WTC11 (cell line): ENCODE results near the gene PIK3C2G. TPM values are rescaled to one million over a fixed set of nuclear protein-coding genes. Genes with fewer than 3 reads are reported as not detected.

Experiments used
- ATAC-seq: fragments of 200-7000 bp; cut with Tn5 transposase; 2 replicates; pipeline ENCODE4 v1.10.0; 2021; ENCODE audit warnings: mild to moderate bottlenecking, moderate library complexity
- CTCF ChIA-PET: fragments of 300-600 bp; sonication (Branson Sonifier 250); formaldehyde crosslinking; loops from one replicate; lab custom pipeline; 2021; ENCODE audit warnings: antibody characterized with exemption; lab: Charles Lee
- POLR2A ChIA-PET: fragments of 350-600 bp; sonication (Branson Sonifier 250); formaldehyde crosslinking; loops from one replicate; lab custom pipeline; 2021; ENCODE audit warnings: antibody characterized with exemption; lab: Charles Lee
- DNase-seq: peaks from one replicate; pipeline ENCODE4 v3.0.0; 2021; ENCODE audit warnings: low spot score
- H3K27ac Mint-ChIP-seq: 2 replicates; pipeline ENCODE4 v1.8.0; 2021; ENCODE audit warnings: mixed read lengths
- H3K27me3 Mint-ChIP-seq: 2 replicates; pipeline ENCODE4 v1.8.0; 2021; ENCODE audit warnings: low read depth, mild to moderate bottlenecking, moderate library complexity, mixed read lengths
- H3K36me3 Mint-ChIP-seq: 2 replicates; pipeline ENCODE4 v1.8.0; 2021; ENCODE audit warnings: mixed read lengths
- H3K4me1 Mint-ChIP-seq: 2 replicates; pipeline ENCODE4 v1.8.0; 2022; ENCODE audit warnings: mixed read lengths
- H3K4me3 Mint-ChIP-seq: 2 replicates; pipeline ENCODE4 v1.8.0; 2021; ENCODE audit warnings: mild to moderate bottlenecking, moderate library complexity, mixed read lengths
- H3K9me3 Mint-ChIP-seq: 2 replicates; pipeline ENCODE4 v1.8.0; 2021; ENCODE audit warnings: mixed read lengths
- CREM ChIP-seq: sonication (generic); formaldehyde crosslinking; IDR thresholded peaks from 2 replicates; pipeline ENCODE4 v1.8.1; 2022; ENCODE audit warnings: mild to moderate bottlenecking, missing genetic modification reagents, moderate library complexity
- ESRRA ChIP-seq: sonication (generic); formaldehyde crosslinking; IDR thresholded peaks from 2 replicates; pipeline ENCODE4 v1.8.1; 2022; ENCODE audit warnings: mild to moderate bottlenecking, missing genetic modification reagents, borderline replicate concordance
- HMGA2 ChIP-seq: fragments of 250-450 bp; sonication (Bioruptor Pico); IDR thresholded peaks from 2 replicates; pipeline ENCODE4 v1.4.0; 2021; ENCODE audit warnings: mild to moderate bottlenecking, moderate library complexity
- IRF2 ChIP-seq: sonication (generic); formaldehyde crosslinking; IDR thresholded peaks from 2 replicates; pipeline ENCODE4 v1.8.0; 2022; ENCODE audit warnings: low read depth, missing genetic modification reagents, borderline replicate concordance
- MYBL2 ChIP-seq: sonication (generic); formaldehyde crosslinking; IDR thresholded peaks from 2 replicates; pipeline ENCODE4 v1.8.1; 2023; ENCODE audit warnings: mild to moderate bottlenecking, moderate library complexity, missing genetic modification reagents
- NFATC4 ChIP-seq: fragments of 250-450 bp; sonication (Bioruptor Pico); IDR thresholded peaks from 2 replicates; pipeline ENCODE4 v1.9.0; 2021; ENCODE audit warnings: mild to moderate bottlenecking
- OVOL2 ChIP-seq: fragments of 250-450 bp; sonication (Bioruptor Pico); IDR thresholded peaks from 2 replicates; pipeline ENCODE4 v1.9.0; 2021; ENCODE audit warnings: mild to moderate bottlenecking, borderline replicate concordance
- PRRX2 ChIP-seq: fragments of 250-450 bp; sonication (Bioruptor Pico); IDR thresholded peaks from 2 replicates; pipeline ENCODE4 v1.8.0; 2021; ENCODE audit warnings: mild to moderate bottlenecking
- RELA ChIP-seq: sonication (generic); formaldehyde crosslinking; IDR thresholded peaks from 2 replicates; pipeline ENCODE4 v1.8.1; 2022; ENCODE audit warnings: missing genetic modification reagents, mild to moderate bottlenecking, borderline replicate concordance
- SMAD3 ChIP-seq: sonication (generic); formaldehyde crosslinking; IDR thresholded peaks from 2 replicates; pipeline ENCODE4 v1.8.0; 2022; ENCODE audit warnings: missing genetic modification reagents, mild to moderate bottlenecking, borderline replicate concordance
- SP1 ChIP-seq: sonication (generic); formaldehyde crosslinking; conservative IDR thresholded peaks from 2 replicates; pipeline ENCODE4 v1.8.1; 2022; ENCODE audit warnings: missing genetic modification reagents
- TCF7 ChIP-seq: sonication (generic); formaldehyde crosslinking; IDR thresholded peaks from 2 replicates; pipeline ENCODE4 v1.8.0; 2022; ENCODE audit warnings: mild to moderate bottlenecking, low read depth, missing genetic modification reagents, moderate library complexity
- ZNF121 ChIP-seq: sonication (generic); formaldehyde crosslinking; IDR thresholded peaks from 2 replicates; pipeline ENCODE4 v1.8.0; 2023; ENCODE audit warnings: missing genetic modification reagents
- ZNF317 ChIP-seq: sonication (generic); formaldehyde crosslinking; IDR thresholded peaks from 2 replicates; pipeline ENCODE4 v1.8.1; 2023; ENCODE audit warnings: low read depth, mild to moderate bottlenecking, moderate library complexity, missing genetic modification reagents, borderline replicate concordance
- ZNF416 ChIP-seq: fragments of 250-450 bp; sonication (Bioruptor Pico); IDR thresholded peaks from 2 replicates; pipeline ENCODE4 v1.9.0; 2021; ENCODE audit warnings: mild to moderate bottlenecking, inconsistent platforms
- total RNA-seq: library from RNA; stranded (reverse); gene quantifications from 3 replicates; pipeline ENCODE4 v1.2.3, GENCODE V29; 2021
- TF ChIP-seq, protein P1 (sequence below): sonication (generic); formaldehyde crosslinking; IDR thresholded peaks from 2 replicates; pipeline ENCODE4 v1.8.1; 2023; ENCODE audit warnings: mild to moderate bottlenecking, missing genetic modification reagents
- TF ChIP-seq, protein P2 (sequence below): sonication (generic); formaldehyde crosslinking; IDR thresholded peaks from 2 replicates; pipeline ENCODE4 v1.8.1; 2023; ENCODE audit warnings: mild to moderate bottlenecking, missing genetic modification reagents
- TF ChIP-seq, protein P3 (sequence below): sonication (generic); formaldehyde crosslinking; IDR thresholded peaks from 2 replicates; pipeline ENCODE4 v1.8.1; 2022; ENCODE audit warnings: mild to moderate bottlenecking, missing genetic modification reagents, moderate library complexity, borderline replicate concordance
- TF ChIP-seq, protein P4 (sequence below): sonication (generic); formaldehyde crosslinking; conservative IDR thresholded peaks from 2 replicates; pipeline ENCODE4 v1.8.1; 2022; ENCODE audit warnings: mild to moderate bottlenecking, missing genetic modification reagents
- TF ChIP-seq, protein P5 (sequence below): fragments of 250-450 bp; sonication (Bioruptor Pico); IDR thresholded peaks from 2 replicates; pipeline ENCODE4 v1.8.0; 2021; ENCODE audit warnings: mild to moderate bottlenecking
- TF ChIP-seq, protein P6 (sequence below): sonication (generic); formaldehyde crosslinking; IDR thresholded peaks from 2 replicates; pipeline ENCODE4 v1.8.0; 2023; ENCODE audit warnings: missing genetic modification reagents
- TF ChIP-seq, protein P7 (sequence below): sonication (generic); formaldehyde crosslinking; conservative IDR thresholded peaks from 2 replicates; pipeline ENCODE4 v1.8.1; 2023; ENCODE audit warnings: mild to moderate bottlenecking, low read depth, missing genetic modification reagents, moderate library complexity
- TF ChIP-seq, protein P8 (sequence below): sonication (generic); formaldehyde crosslinking; IDR thresholded peaks from 2 replicates; pipeline ENCODE4 v1.8.1; 2023; ENCODE audit warnings: mild to moderate bottlenecking, missing genetic modification reagents, moderate library complexity

The PIK3C2G gene
- total RNA-seq, 1 experiment from 2014 or later, result not detected

DNA sequence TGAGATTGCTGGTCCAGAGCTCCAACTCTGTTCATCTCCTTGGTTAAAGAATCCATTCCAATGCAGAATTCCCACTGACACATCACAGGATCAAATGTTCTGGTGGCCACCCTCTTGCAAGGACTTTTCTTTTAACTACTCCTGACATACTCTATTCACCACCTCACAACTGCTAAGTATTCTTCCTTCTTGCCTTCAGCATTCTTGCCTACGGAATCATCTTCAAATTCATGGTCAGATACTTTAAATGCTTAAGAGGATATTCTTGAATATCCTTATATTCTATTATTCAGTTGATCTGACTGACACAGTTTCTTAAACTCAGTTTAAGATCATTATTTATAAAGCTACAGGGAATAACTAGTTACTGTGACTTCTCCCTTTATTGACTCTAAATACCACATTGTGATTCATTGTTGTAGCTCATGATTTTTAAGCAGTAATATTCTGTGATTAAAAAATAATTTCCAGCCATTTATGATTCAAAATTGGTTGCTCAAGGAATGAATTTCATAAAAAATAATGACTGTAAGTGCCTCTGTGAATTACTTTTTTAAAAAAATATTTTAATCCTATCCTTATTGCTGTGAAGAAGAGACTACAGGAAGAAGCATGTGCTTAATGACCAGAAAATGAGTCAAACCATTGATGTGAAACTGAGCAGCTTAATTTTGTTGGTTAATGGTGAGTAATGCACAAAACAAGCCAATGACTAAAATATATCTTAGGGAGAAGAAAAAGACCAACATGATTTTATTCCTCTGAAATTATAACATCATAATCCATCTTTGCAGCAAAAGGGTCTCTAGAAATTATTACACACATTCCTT lies 207.1 kb downstream of the PIK3C2G start:
- Mint-ChIP-seq H3K36me3 (no peaks in the 10 kb centered on the region), H3K4me1 (no peaks in the 10 kb centered on the region), H3K9me3 (no peaks in the 10 kb centered on the region), H3K4me3 (no peak overlapping the region), H3K27me3 (peaks cover 24% of the 10 kb centered on the region), H3K27ac (no peak overlapping the region)
- TF ChIP-seq ZNF317 (no peak), ZNF121 (CRISPR knock-in tag) (no peak), PRRX2 (CRISPR knock-in tag) (no peak), ZNF416 (CRISPR knock-in tag) (no peak), ESRRA (no peak), CREM (CRISPR knock-in tag) (no peak), SMAD3 (CRISPR knock-in tag) (no peak), TCF7 (CRISPR knock-in tag) (no peak), SP1 (no peak), OVOL2 (CRISPR knock-in tag) (no peak), NFATC4 (CRISPR knock-in tag) (no peak)
- TF ChIP-seq, protein P1, sequence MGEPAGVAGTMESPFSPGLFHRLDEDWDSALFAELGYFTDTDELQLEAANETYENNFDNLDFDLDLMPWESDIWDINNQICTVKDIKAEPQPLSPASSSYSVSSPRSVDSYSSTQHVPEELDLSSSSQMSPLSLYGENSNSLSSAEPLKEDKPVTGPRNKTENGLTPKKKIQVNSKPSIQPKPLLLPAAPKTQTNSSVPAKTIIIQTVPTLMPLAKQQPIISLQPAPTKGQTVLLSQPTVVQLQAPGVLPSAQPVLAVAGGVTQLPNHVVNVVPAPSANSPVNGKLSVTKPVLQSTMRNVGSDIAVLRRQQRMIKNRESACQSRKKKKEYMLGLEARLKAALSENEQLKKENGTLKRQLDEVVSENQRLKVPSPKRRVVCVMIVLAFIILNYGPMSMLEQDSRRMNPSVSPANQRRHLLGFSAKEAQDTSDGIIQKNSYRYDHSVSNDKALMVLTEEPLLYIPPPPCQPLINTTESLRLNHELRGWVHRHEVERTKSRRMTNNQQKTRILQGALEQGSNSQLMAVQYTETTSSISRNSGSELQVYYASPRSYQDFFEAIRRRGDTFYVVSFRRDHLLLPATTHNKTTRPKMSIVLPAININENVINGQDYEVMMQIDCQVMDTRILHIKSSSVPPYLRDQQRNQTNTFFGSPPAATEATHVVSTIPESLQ, result no peak
- TF ChIP-seq, protein P2, sequence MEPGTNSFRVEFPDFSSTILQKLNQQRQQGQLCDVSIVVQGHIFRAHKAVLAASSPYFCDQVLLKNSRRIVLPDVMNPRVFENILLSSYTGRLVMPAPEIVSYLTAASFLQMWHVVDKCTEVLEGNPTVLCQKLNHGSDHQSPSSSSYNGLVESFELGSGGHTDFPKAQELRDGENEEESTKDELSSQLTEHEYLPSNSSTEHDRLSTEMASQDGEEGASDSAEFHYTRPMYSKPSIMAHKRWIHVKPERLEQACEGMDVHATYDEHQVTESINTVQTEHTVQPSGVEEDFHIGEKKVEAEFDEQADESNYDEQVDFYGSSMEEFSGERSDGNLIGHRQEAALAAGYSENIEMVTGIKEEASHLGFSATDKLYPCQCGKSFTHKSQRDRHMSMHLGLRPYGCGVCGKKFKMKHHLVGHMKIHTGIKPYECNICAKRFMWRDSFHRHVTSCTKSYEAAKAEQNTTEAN, result no peak
- TF ChIP-seq, protein P3, sequence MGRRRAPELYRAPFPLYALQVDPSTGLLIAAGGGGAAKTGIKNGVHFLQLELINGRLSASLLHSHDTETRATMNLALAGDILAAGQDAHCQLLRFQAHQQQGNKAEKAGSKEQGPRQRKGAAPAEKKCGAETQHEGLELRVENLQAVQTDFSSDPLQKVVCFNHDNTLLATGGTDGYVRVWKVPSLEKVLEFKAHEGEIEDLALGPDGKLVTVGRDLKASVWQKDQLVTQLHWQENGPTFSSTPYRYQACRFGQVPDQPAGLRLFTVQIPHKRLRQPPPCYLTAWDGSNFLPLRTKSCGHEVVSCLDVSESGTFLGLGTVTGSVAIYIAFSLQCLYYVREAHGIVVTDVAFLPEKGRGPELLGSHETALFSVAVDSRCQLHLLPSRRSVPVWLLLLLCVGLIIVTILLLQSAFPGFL, result no peak
- DNase-seq (no peak), ATAC-seq (no peak)
- ChIA-PET POLR2A (no interaction called here), CTCF (interaction anchor here (1.0 kb wide), 1 partner anchor 149 kb away, joined by 3 read pairs; no protein-coding TSS in a partner anchor)

DNA sequence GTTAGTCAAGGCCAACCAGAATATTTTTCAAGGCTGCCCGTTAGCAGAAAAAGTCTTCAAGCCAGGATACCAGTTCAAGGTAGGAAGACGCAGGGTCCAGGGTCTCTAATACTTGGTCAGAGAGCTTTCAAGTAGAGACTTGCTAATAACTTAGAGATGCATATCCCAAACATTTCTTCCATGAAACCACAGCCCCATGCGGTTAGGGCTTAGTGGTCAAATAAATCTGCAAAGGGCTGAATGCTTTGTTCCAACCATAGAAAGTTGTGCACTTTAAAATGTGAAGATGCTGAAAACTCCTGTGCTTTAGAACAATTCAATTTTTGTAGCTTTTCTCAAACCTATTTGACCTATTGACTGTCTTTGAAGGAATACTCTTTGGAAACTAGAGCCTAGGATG lies 208.9 kb downstream of the PIK3C2G start:
- no peaks in the 10 kb centered on the region for H3K9me3 Mint-ChIP-seq
- ChIA-PET POLR2A (no interaction called here), CTCF (no interaction called here)
- no peak overlapping the region for H3K27ac Mint-ChIP-seq
- DNase-seq (no peak), ATAC-seq (no peak)
- H3K27me3 Mint-ChIP-seq, result peaks cover 35% of the 10 kb centered on the region
- no peaks in the 10 kb centered on the region for H3K4me1 Mint-ChIP-seq
- H3K36me3 Mint-ChIP-seq, result no peaks in the 10 kb centered on the region
- no peak overlapping the region for H3K4me3 Mint-ChIP-seq
- TF ChIP-seq, protein P4, sequence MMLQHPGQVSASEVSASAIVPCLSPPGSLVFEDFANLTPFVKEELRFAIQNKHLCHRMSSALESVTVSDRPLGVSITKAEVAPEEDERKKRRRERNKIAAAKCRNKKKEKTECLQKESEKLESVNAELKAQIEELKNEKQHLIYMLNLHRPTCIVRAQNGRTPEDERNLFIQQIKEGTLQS (CRISPR knock-in tag), result no peak
- TF ChIP-seq, protein P5, sequence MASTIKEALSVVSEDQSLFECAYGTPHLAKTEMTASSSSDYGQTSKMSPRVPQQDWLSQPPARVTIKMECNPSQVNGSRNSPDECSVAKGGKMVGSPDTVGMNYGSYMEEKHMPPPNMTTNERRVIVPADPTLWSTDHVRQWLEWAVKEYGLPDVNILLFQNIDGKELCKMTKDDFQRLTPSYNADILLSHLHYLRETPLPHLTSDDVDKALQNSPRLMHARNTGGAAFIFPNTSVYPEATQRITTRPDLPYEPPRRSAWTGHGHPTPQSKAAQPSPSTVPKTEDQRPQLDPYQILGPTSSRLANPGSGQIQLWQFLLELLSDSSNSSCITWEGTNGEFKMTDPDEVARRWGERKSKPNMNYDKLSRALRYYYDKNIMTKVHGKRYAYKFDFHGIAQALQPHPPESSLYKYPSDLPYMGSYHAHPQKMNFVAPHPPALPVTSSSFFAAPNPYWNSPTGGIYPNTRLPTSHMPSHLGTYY (CRISPR knock-in tag), result no peak
- TF ChIP-seq TCF7 (CRISPR knock-in tag) (no peak), RELA (no peak), IRF2 (no peak), HMGA2 (CRISPR knock-in tag) (no peak), MYBL2 (CRISPR knock-in tag) (no peak), ZNF317 (no peak)
- TF ChIP-seq, protein P6, sequence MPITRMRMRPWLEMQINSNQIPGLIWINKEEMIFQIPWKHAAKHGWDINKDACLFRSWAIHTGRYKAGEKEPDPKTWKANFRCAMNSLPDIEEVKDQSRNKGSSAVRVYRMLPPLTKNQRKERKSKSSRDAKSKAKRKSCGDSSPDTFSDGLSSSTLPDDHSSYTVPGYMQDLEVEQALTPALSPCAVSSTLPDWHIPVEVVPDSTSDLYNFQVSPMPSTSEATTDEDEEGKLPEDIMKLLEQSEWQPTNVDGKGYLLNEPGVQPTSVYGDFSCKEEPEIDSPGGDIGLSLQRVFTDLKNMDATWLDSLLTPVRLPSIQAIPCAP, result no peak
- TF ChIP-seq, protein P7, sequence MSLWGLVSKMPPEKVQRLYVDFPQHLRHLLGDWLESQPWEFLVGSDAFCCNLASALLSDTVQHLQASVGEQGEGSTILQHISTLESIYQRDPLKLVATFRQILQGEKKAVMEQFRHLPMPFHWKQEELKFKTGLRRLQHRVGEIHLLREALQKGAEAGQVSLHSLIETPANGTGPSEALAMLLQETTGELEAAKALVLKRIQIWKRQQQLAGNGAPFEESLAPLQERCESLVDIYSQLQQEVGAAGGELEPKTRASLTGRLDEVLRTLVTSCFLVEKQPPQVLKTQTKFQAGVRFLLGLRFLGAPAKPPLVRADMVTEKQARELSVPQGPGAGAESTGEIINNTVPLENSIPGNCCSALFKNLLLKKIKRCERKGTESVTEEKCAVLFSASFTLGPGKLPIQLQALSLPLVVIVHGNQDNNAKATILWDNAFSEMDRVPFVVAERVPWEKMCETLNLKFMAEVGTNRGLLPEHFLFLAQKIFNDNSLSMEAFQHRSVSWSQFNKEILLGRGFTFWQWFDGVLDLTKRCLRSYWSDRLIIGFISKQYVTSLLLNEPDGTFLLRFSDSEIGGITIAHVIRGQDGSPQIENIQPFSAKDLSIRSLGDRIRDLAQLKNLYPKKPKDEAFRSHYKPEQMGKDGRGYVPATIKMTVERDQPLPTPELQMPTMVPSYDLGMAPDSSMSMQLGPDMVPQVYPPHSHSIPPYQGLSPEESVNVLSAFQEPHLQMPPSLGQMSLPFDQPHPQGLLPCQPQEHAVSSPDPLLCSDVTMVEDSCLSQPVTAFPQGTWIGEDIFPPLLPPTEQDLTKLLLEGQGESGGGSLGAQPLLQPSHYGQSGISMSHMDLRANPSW (CRISPR knock-in tag), result no peak
- TF ChIP-seq, protein P8, sequence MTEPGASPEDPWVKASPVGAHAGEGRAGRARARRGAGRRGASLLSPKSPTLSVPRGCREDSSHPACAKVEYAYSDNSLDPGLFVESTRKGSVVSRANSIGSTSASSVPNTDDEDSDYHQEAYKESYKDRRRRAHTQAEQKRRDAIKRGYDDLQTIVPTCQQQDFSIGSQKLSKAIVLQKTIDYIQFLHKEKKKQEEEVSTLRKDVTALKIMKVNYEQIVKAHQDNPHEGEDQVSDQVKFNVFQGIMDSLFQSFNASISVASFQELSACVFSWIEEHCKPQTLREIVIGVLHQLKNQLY (CRISPR knock-in tag), result no peak
